DLD1 (cell line): ENCODE results near the gene FOXN3.

Experiments
- in situ Hi-C: cut with HindIII; loops from 2 replicates; pipeline ENCODE4 v1.10.0; 2017; ENCODE audit warnings: low sequenced_read_pairs

Gene FOXN3, protein sequence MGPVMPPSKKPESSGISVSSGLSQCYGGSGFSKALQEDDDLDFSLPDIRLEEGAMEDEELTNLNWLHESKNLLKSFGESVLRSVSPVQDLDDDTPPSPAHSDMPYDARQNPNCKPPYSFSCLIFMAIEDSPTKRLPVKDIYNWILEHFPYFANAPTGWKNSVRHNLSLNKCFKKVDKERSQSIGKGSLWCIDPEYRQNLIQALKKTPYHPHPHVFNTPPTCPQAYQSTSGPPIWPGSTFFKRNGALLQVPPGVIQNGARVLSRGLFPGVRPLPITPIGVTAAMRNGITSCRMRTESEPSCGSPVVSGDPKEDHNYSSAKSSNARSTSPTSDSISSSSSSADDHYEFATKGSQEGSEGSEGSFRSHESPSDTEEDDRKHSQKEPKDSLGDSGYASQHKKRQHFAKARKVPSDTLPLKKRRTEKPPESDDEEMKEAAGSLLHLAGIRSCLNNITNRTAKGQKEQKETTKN

GRCh38 chr14:89417091-89417464 is at the start of gene FOXN3:
FOXN3 (minus strand) TSS chr14:89417233; CDS start chr14:89412476, 4,757 bp downstream.
- in situ Hi-C loops = no loop called here

DNA sequence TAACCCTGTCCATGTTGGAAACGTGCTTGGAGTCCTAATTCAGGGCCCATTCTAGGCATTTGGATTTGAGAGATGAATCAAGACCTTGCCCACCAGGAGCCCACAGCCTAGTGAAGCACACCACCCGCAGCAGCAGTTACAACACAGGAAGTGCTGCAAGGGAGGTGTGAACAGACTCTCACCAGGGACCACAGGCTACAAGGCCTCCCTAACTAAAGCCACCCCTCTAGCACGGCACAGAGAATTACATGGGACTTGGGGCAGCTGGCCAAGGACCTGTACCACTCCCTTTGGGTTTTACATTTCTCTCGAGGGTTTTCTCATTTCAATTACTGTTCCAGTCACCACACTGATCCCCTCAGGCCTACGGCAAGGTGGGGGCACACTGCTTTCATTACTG is 49.5 kb upstream of the FOXN3 start:
- in situ Hi-C loops = no loop called here

DNA sequence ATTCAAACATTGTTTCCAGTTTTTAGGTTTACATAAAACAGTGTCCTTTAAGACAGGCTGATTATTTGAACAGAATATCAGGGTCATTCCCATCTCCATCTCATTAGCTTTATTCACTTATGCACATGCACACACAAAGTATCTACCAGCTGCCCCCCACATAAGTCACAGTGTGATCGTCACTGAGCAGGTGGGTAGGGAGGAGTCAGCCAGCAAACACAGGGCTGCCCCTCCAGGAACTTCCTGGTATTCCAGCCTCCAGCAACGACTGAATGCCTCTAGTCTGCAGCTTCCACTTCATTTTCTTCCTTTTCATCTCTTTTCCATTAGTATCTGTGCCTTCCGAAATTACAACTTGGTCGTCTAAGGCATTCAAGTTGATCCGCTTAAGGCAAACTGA is 48.8 kb upstream of the FOXN3 start:
- in situ Hi-C loops = no loop called here

DNA sequence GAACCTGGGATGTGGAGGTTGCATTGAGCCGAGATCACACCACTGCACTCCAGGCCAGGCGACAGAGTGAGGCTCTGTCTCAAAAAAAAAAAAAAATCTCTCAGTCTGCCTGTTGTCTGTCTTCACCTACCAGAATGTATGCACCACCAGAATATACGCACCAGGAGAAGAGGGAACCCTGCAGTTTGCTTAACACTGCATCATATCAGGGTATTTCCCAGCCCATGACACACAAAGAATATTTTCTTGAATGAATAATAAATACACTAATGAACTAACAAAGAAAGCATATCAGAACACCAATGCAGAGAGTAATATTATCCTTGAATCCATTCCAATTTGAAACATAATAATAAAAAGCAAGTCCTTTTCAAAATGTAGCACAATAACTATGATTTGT is 44.2 kb upstream of the FOXN3 start:
- in situ Hi-C loops = no loop called here

GRCh38 chr14:89458713-89459420 is 41.8 kb upstream of the FOXN3 start:
- in situ Hi-C loops = no loop called here

- in situ Hi-C loops = no loop called here
These were observed 40.0 kb upstream of the FOXN3 start for GRCh38 chr14:89457007-89457406.

DNA sequence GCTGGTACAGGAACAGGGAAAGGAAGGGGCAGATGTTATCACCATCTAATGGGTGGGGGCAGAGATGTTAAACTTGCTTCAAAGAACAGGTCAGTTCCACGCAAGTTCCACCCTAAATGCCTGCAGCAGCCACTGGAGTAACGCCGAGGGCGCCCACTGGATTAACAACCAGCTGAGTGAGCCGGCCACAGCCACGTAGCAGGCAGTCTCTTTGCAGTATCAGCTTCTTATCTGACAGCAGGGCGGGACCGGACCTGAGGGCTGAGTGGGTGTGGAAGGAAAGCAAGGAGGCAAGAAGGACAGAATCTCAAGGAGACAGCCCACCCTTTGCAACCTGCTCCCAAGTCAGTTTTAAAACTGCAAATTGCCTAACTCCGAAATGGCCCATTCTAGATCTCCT is 38.4 kb upstream of the FOXN3 start:
- in situ Hi-C loops = no loop called here

- in situ Hi-C loops = no loop called here
These were observed 38.0 kb upstream of the FOXN3 start for GRCh38 chr14:89454996-89455395.

- in situ Hi-C loops = no loop called here
These were observed 35.2 kb upstream of the FOXN3 start for GRCh38 chr14:89452281-89452680.

- in situ Hi-C loops = no loop called here
These were observed 34.2 kb upstream of the FOXN3 start for GRCh38 chr14:89451229-89451628.

- in situ Hi-C loops = loop anchor here (5.0 kb wide), 1 partner anchor 35 kb away; no protein-coding TSS in a partner anchor
These were observed 30.3 kb upstream of the FOXN3 start for GRCh38 chr14:89447182-89447944.

DNA sequence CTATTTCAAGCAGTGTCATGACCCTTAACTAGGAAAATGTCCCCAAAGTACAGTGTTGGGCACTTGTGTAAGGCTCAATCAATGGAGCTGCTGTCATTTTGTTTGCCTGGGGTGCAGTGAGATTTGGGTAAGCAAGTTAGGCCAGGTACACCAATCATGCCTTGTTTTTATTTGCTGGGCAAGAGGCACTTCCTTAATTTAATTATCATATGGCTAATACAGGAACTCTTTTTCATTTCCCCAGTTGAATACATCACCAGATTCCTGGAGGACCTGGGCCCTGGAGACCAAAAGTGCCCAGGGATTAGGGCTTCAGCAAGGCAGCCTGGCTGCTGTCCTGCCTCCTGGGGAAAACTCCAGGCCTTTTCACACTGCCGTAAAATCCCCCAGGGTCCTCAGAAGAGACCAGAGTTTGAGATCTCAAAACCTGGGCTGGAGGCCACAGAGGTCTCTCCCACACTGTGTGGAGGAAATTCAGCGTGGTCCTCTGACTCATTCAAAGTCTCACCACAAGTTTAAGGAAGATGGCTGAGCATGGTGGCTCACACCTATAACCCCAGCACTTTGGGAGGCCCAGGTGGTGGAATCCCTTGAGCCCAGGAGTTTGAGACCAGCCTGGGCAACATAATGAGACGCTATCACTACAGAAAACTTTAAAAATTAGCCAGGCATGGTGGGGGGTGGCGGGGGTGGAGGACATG is 28.4 kb upstream of the FOXN3 start:
- in situ Hi-C loops = loop anchor here (5.0 kb wide), 1 partner anchor 37 kb away; no protein-coding TSS in a partner anchor

GRCh38 chr14:89444516-89445125 is 27.6 kb upstream of the FOXN3 start:
- in situ Hi-C loops = loop anchor here (5.0 kb wide), 1 partner anchor 38 kb away; no protein-coding TSS in a partner anchor

DNA sequence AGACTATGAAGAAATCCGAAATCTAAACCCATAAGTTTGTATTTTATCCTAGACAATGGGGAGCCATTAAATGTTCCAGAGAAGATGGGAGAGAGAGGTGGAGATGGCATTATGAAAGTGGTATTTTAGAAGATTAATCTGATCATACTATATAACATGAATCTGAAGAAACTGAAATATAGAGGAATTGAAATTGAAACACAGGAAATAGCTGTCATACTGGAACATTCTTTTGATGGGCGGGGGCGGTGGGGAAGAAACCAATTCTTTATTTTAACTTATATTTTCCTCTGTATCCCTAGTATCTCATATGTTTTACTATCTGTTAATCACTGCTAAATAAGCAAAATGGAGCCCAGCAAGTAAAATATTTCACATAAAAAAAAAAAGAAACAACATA is 27.0 kb upstream of the FOXN3 start:
- in situ Hi-C loops = no loop called here

DNA sequence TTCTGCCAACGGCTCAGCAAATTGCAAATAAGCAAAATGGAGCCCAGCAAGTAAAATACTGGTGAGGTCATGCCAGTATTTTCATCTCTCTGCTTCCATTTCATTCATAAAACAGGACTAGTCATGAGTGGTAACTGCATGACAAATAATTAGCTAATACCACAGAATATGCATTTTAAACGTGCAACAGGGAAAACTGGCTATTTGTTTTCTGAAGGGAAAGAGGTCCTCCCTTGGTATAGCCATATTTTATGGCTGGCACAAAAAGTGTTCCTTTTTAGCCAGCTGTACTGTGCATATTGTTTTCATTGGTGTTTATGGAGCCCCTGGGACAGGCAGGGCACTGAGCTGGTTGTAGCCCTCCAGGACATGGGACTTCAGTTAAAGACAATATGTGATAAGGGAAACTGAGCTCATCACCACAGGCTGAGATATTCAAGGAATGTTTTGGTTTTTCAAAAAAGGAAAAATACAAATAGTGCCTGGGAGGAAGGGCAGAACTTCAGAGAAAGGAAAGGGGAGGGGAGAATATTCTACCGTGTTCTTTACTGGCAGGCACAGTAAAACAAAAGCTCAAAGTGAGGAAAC is 26.1 kb upstream of the FOXN3 start:
- in situ Hi-C loops = no loop called here

DNA sequence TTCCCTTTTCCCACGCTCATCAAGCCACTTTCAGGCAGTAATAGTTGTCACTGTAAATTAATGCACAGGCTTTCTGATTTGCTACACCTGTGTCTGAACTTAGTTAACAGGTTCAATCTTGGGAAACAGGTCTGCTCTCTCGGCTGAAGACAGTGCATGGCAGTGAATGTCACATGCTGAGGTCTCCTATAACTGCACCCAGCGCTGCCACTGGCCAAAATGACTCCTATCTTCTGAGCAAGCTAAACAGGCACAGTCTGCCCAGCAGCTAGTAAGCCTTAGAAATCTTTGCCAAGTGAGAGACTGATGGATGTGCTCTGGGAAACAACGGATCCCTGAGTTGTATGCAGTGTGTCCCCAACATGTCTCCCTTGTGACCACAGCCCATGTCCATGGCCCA is 25.2 kb upstream of the FOXN3 start:
- in situ Hi-C loops = no loop called here

DNA sequence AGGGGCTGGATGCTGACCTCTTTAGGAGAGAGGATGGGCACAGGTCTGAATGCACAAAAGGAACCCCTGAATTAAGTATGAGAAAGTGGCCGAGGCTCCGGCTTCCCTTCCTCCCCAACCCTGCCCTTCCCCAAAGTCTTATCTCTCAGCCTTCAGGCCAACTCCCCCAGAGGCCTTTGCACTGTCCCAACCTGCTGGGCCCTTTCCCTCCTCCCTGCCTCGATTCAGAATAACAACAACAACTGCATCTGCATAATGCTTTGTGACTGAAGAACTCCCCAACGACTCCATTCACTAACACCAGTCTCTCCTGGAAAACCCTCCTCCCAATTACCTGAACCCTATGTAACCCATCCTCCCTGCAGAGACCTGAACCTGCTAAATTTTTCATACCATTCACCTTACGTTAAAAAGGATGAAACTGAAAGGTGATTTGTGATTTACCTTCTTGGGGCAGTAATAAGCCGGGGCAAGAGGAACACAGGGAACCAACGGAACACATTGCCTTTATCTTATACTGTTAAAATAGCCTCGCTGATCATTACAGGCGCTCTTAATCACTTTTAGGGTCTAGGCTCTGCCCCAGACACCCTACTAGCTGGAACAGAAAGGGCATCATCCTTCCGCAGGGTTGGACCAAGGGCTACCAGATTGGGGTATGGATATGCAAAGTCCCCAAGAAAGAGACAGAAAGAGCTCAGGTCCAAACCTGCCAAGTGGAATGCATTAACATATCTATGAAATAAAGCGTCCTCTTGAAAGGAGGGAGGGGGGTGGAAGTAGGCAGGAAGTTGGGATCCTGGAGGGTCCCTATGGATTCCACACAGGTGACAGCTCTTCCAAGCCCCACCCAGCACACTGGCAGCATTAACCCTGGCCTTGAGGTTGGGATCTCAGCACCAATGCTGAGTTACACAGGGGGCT is 24.2 kb upstream of the FOXN3 start:
- in situ Hi-C loops = no loop called here

DNA sequence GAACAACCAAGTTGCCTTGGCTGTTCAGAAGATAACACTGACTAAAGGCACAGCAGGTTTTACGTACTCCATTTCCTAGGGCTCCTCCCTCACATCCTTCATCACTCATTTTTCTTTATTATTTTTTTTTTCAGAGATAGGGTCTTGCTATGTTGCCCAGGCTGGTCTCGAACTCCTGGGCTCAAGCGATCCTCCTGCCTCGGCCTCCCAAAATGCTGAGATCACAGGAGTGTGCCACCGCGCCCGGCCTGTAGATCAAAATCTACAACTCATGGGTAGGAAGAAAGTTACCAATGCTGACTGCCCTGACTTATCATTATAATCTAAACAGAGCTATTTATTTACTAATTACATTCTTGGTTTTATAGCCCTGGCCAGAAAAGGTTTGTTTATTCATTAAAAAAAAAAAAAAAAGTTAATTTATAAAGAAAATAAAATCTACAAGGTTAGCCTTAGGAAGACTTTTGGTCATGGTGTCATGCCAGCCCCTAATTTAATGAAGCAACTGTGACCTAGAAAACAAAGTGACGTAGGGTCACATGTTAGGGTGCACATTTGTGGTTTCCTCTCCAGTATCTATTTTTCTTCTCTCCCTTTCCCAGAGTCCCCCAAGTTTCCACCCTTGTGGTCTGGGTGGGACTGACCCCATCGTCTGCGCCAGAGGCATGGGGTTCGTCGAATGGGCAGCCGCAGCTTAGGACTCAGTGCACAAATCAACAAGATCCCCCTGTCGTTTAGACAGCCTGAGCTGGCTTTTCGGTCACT is 19.0 kb upstream of the FOXN3 start:
- in situ Hi-C loops = no loop called here
